WTC11 (cell line): ENCODE data around the gene MAP3K5. TPM values are rescaled to one million over a fixed set of nuclear protein-coding genes. Genes with fewer than 3 reads are reported as not detected.
A peak's percentile ranks its signal among the peaks of the same experiment; 100 is the strongest.

Source experiments
- ATAC-seq: fragments of 200-7000 bp; cut with Tn5 transposase; 2 replicates; pipeline ENCODE4 v1.10.0; 2021; ENCODE audit warnings: mild to moderate bottlenecking, moderate library complexity
- CTCF ChIA-PET: fragments of 300-600 bp; sonication (Branson Sonifier 250); formaldehyde crosslinking; loops from one replicate; lab custom pipeline; 2021; ENCODE audit warnings: antibody characterized with exemption; lab: Charles Lee
- POLR2A ChIA-PET: fragments of 350-600 bp; sonication (Branson Sonifier 250); formaldehyde crosslinking; loops from one replicate; lab custom pipeline; 2021; ENCODE audit warnings: antibody characterized with exemption; lab: Charles Lee
- DNase-seq: peaks from one replicate; pipeline ENCODE4 v3.0.0; 2021; ENCODE audit warnings: low spot score
- H3K27ac Mint-ChIP-seq: 2 replicates; pipeline ENCODE4 v1.8.0; 2021; ENCODE audit warnings: mixed read lengths
- H3K27me3 Mint-ChIP-seq: 2 replicates; pipeline ENCODE4 v1.8.0; 2021; ENCODE audit warnings: low read depth, mild to moderate bottlenecking, moderate library complexity, mixed read lengths
- H3K36me3 Mint-ChIP-seq: 2 replicates; pipeline ENCODE4 v1.8.0; 2021; ENCODE audit warnings: mixed read lengths
- H3K4me1 Mint-ChIP-seq: 2 replicates; pipeline ENCODE4 v1.8.0; 2022; ENCODE audit warnings: mixed read lengths
- H3K4me3 Mint-ChIP-seq: 2 replicates; pipeline ENCODE4 v1.8.0; 2021; ENCODE audit warnings: mild to moderate bottlenecking, moderate library complexity, mixed read lengths
- H3K9me3 Mint-ChIP-seq: 2 replicates; pipeline ENCODE4 v1.8.0; 2021; ENCODE audit warnings: mixed read lengths
- AFF4 ChIP-seq: sonication (generic); formaldehyde crosslinking; IDR thresholded peaks from 2 replicates; pipeline ENCODE4 v1.8.1; 2023; ENCODE audit warnings: mild to moderate bottlenecking, missing genetic modification reagents, borderline replicate concordance
- ATF1 ChIP-seq: sonication (generic); formaldehyde crosslinking; IDR thresholded peaks from 2 replicates; pipeline ENCODE4 v1.8.1; 2023; ENCODE audit warnings: mild to moderate bottlenecking, moderate library complexity, missing genetic modification reagents
- ATF2 ChIP-seq: sonication (generic); formaldehyde crosslinking; IDR thresholded peaks from 2 replicates; pipeline ENCODE4 v1.8.1; 2022; ENCODE audit warnings: low read depth, missing genetic modification reagents, borderline replicate concordance
- FOXK1 ChIP-seq: sonication (generic); formaldehyde crosslinking; IDR thresholded peaks from 2 replicates; pipeline ENCODE4 v1.8.0; 2022; ENCODE audit warnings: mild to moderate bottlenecking, moderate library complexity, missing genetic modification reagents
- HMGA2 ChIP-seq: fragments of 250-450 bp; sonication (Bioruptor Pico); IDR thresholded peaks from 2 replicates; pipeline ENCODE4 v1.4.0; 2021; ENCODE audit warnings: mild to moderate bottlenecking, moderate library complexity
- HMGXB4 ChIP-seq: sonication (generic); formaldehyde crosslinking; IDR thresholded peaks from 2 replicates; pipeline ENCODE4 v1.8.1; 2023; ENCODE audit warnings: mild to moderate bottlenecking, moderate library complexity, missing genetic modification reagents
- JUN ChIP-seq: sonication (generic); formaldehyde crosslinking; IDR thresholded peaks from 2 replicates; pipeline ENCODE4 v1.8.0; 2023; ENCODE audit warnings: mild to moderate bottlenecking, missing genetic modification reagents
- KAT7 ChIP-seq: sonication (generic); formaldehyde crosslinking; IDR thresholded peaks from 2 replicates; pipeline ENCODE4 v1.8.1; 2023; ENCODE audit warnings: missing genetic modification reagents, mild to moderate bottlenecking, borderline replicate concordance
- MLX ChIP-seq: sonication (generic); formaldehyde crosslinking; IDR thresholded peaks from 2 replicates; pipeline ENCODE4 v1.8.1; 2023; ENCODE audit warnings: mild to moderate bottlenecking, missing genetic modification reagents, moderate library complexity
- NFATC4 ChIP-seq: fragments of 250-450 bp; sonication (Bioruptor Pico); IDR thresholded peaks from 2 replicates; pipeline ENCODE4 v1.9.0; 2021; ENCODE audit warnings: mild to moderate bottlenecking
- RELA ChIP-seq: sonication (generic); formaldehyde crosslinking; IDR thresholded peaks from 2 replicates; pipeline ENCODE4 v1.8.1; 2022; ENCODE audit warnings: missing genetic modification reagents, mild to moderate bottlenecking, borderline replicate concordance
- SMAD3 ChIP-seq: sonication (generic); formaldehyde crosslinking; IDR thresholded peaks from 2 replicates; pipeline ENCODE4 v1.8.0; 2022; ENCODE audit warnings: missing genetic modification reagents, mild to moderate bottlenecking, borderline replicate concordance
- SOX15 ChIP-seq: fragments of 250-450 bp; sonication (Bioruptor Pico); IDR thresholded peaks from 2 replicates; pipeline ENCODE4 v1.9.0; 2021; ENCODE audit warnings: mild to moderate bottlenecking
- ZNF219 ChIP-seq: sonication (generic); formaldehyde crosslinking; IDR thresholded peaks from 2 replicates; pipeline ENCODE4 v1.8.0; 2023; ENCODE audit warnings: missing genetic modification reagents, mild to moderate bottlenecking, borderline replicate concordance
- ZNF263 ChIP-seq: sonication (generic); formaldehyde crosslinking; IDR thresholded peaks from 2 replicates; pipeline ENCODE4 v1.8.1; 2022; ENCODE audit warnings: low read depth, mild to moderate bottlenecking, moderate library complexity, missing genetic modification reagents
- ZNF281 ChIP-seq: sonication (generic); formaldehyde crosslinking; IDR thresholded peaks from 2 replicates; pipeline ENCODE4 v1.8.0; 2023; ENCODE audit warnings: mild to moderate bottlenecking, missing genetic modification reagents
- ZNF532 ChIP-seq: fragments of 250-450 bp; sonication (Bioruptor Pico); IDR thresholded peaks from 2 replicates; pipeline ENCODE4 v1.9.0; 2021; ENCODE audit warnings: mild to moderate bottlenecking, borderline replicate concordance
- ZNF671 ChIP-seq: fragments of 250-450 bp; sonication (Bioruptor Pico); IDR thresholded peaks from 2 replicates; pipeline ENCODE4 v1.8.0; 2021; ENCODE audit warnings: mild to moderate bottlenecking
- total RNA-seq: library from RNA; stranded (reverse); gene quantifications from 3 replicates; pipeline ENCODE4 v1.2.3, GENCODE V29; 2021

MAP3K5 gene
- total RNA-seq, 1 experiment from 2014 or later = 1.6 TPM

DNA sequence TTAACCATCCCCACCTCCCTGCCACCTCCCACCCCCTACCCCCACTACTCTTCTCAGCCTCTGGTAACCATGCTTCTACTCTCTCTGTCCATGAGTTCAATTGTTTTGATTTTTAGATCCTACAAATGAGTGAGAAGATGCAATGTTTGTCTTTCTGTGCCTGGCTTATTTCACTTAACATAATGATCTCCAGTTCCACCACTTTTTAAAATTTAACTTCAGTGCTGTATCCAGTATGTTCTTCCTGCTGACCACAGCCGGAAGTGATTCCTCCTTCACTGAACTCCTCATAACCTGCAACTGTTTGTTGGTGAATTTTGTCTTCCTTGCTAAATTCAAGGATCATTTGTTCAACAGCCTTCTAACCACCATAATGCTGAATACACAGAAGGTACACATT, 245.9 kb downstream of the MAP3K5 start:
- H3K9me3 Mint-ChIP-seq = no peaks in the 10 kb centered on the region
- CTCF ChIA-PET = interaction anchor here (1.5 to 1.7 kb wide), 6 partner anchors 21 to 204 kb away, joined by 3 to 13 read pairs (median 4); no protein-coding TSS in a partner anchor

DNA sequence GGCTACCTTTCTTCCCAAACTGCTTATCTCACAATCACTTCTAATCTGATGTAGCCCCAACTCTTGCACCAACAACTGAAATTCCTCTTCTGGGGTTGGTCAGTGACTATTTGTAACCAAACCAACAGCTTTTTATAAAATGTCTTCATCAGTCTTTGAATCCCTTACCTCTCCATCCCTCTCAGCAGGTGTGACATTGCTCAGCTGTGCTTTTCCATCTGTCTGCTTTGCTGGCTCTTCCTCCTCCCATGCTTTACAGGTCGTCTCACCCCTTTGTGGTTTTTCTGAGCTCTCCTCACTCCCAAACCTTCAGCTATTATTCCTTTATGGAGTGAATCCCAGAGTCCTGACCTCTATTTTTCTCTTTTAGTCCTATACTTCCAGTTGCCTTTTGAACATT, 248.0 kb downstream of the MAP3K5 start:
- no peaks in the 10 kb centered on the region for H3K9me3 Mint-ChIP-seq
- H3K36me3 Mint-ChIP-seq = no peaks in the 10 kb centered on the region
- H3K27ac Mint-ChIP-seq = peak overlapping the region; percentile 46; the same call in 1 of the 2 replicates
- ChIA-PET POLR2A (no interaction called here), CTCF (interaction anchor here (0.7 to 1.3 kb wide), 2 partner anchors 18 to 48 kb away, joined by 3 to 7 read pairs; no protein-coding TSS in a partner anchor)
- no peak overlapping the region for H3K4me3 Mint-ChIP-seq
- no peaks in the 10 kb centered on the region for H3K27me3 Mint-ChIP-seq
- peaks cover 79% of the 10 kb centered on the region for H3K4me1 Mint-ChIP-seq
- DNase-seq = no peak
- no peak for ATAC-seq
- TF ChIP-seq AFF4 (no peak), KAT7 (CRISPR knock-in tag) (no peak), ZNF281 (no peak), NFATC4 (CRISPR knock-in tag) (no peak), ATF2 (CRISPR knock-in tag) (no peak), HMGXB4 (CRISPR knock-in tag) (no peak), RELA (CRISPR knock-in tag) (no peak), JUN (CRISPR knock-in tag) (no peak), MLX (no peak), HMGA2 (CRISPR knock-in tag) (no peak), ZNF671 (CRISPR knock-in tag) (no peak)

More for the DNA sequence above, 245.9 kb downstream of the MAP3K5 start:
- Mint-ChIP-seq H3K27ac (peak overlapping the region; percentile 7; the same call in 1 of the 2 replicates), H3K36me3 (no peaks in the 10 kb centered on the region), H3K27me3 (peaks cover 7% of the 10 kb centered on the region), H3K4me3 (no peak overlapping the region), H3K4me1 (peaks cover 66% of the 10 kb centered on the region)
- DNase-seq = no peak
- POLR2A ChIA-PET = interaction anchor here (1.5 kb wide), 1 partner anchor 256 kb away, joined by 6 read pairs; the partner anchor contains the start of gene BCLAF1
- TF ChIP-seq FOXK1 (CRISPR knock-in tag) = no peak
- TF ChIP-seq ATF1 (CRISPR knock-in tag) = no peak
- no peak for TF ChIP-seq JUN (CRISPR knock-in tag)
- no peak for TF ChIP-seq ZNF219 (CRISPR knock-in tag)
- no peak for TF ChIP-seq SOX15
- no peak for TF ChIP-seq NFATC4 (CRISPR knock-in tag)
- no peak for TF ChIP-seq ZNF532 (CRISPR knock-in tag)
- TF ChIP-seq ZNF263 (CRISPR knock-in tag) = no peak
- no peak for TF ChIP-seq SMAD3 (CRISPR knock-in tag)
- ATAC-seq = no peak
